SH-SY5Y (cell line): ENCODE data around the gene OR2C3.

Experiments
- GATA2 ChIP-seq: IDR thresholded peaks from 2 replicates; pipeline ENCODE4 v1.6.1; 2011; ENCODE audit warnings: mild to moderate bottlenecking, low read depth, low read length
- GATA3 ChIP-seq: IDR thresholded peaks from 2 replicates; pipeline ENCODE4 v1.6.1; 2011; ENCODE audit warnings: low read depth, mild to moderate bottlenecking, low read length, moderate library complexity

- TF ChIP-seq GATA2 (no peak), GATA3 (no peak)
Observed at GRCh38 chr1:247529771-247530355, 6.4 kb downstream of the OR2C3 start.
